ENCODE results near the gene EIF4EBP3. TPM values are rescaled to one million over a fixed set of nuclear protein-coding genes. Genes with fewer than 3 reads are reported as not detected.
A peak's percentile ranks its signal among the peaks of the same experiment; 100 is the strongest.

EIF4EBP3 gene
- total RNA-seq, 1 experiment from 2014 or later, result 7.7 TPM

GRCh38 chr5:140548791-140549190 lies 1.3 kb downstream of the EIF4EBP3 start:
- Mint-ChIP-seq H3K27ac (peak overlapping the region in 2 of 3 experiments; percentile 79 to 99; a peak in 4 of 7 replicates), H3K4me3 (peak overlapping the region; percentile 73 to 79), H3K27me3 (ENCODE audit: low read depth) (no peaks in the 10 kb centered on the region), H3K36me3 (ENCODE audit: insufficient read depth in 1 of 3, low read depth in 3 of 3) (peaks cover 18 to 67% (median 48%) of the 10 kb centered on the region in 3 experiments; a peak in 6 of 7 replicates), H3K4me1 (peaks cover 23 to 26% of the 10 kb centered on the region in 2 experiments), H3K9me3 (no peaks in the 10 kb centered on the region)
- no peak overlapping the region for H3K56ac ChIP-seq (ENCODE audit: insufficient read length, low read depth, low read length)
- WGBS (ENCODE audit: extremely low coverage, insufficient read length, low lambda C conversion rate), result no CpG with 5 or more reads among the region's 7 CpGs
- no peak overlapping the region for H3K23ac ChIP-seq (ENCODE audit: insufficient read length, low read depth, low read length)
- H3K4ac ChIP-seq (ENCODE audit: low read depth, low read length), result no peak overlapping the region
- H3K27ac ChIP-seq (ENCODE audit: insufficient read length, low read depth, low read length), result no peak overlapping the region
- TF ChIP-seq CTCF (conservative IDR thresholded peaks at IDR 0.05), result no peak
- H3K14ac ChIP-seq (ENCODE audit: insufficient read depth, low read length), result no peak overlapping the region
- no peak for DNase-seq
- 0 out of 2 replicates have a peak, but pooled peaks cover 7% of the 10 kb centered on the region for H3K4me1 ChIP-seq (ENCODE audit: insufficient read depth, low read length)
- no peak overlapping the region for H2BK20ac ChIP-seq (ENCODE audit: low read depth, low read length, poor library complexity, severe bottlenecking)
- H3K18ac ChIP-seq (ENCODE audit: insufficient read length, low read depth, low read length), result no peak overlapping the region
- no peak overlapping the region for H4K5ac ChIP-seq (ENCODE audit: insufficient read length, low read depth, low read length)
- no peak overlapping the region for H2BK12ac ChIP-seq (ENCODE audit: insufficient read length, low read depth, low read length)
- H3K4me2 ChIP-seq (ENCODE audit: insufficient read depth, insufficient read length, low read length), result no peak overlapping the region
- H2BK120ac ChIP-seq (ENCODE audit: low read depth, low read length, poor library complexity, severe bottlenecking), result no peak overlapping the region
- H3K79me1 ChIP-seq (ENCODE audit: insufficient read depth, low read depth, low read length, poor library complexity, severe bottlenecking), result no peaks in the 10 kb centered on the region
- H3K79me2 ChIP-seq (ENCODE audit: insufficient read depth, low read length), result no peaks in the 10 kb centered on the region
- H3K23me2 ChIP-seq (ENCODE audit: insufficient read length, low read depth, low read length, poor library complexity, severe bottlenecking), result peaks cover 7% of the 10 kb centered on the region
- H3T11ph ChIP-seq (ENCODE audit: low read length), result no peak overlapping the region
- no peaks in the 10 kb centered on the region for H4K20me1 ChIP-seq (ENCODE audit: control insufficient read depth, insufficient read depth, insufficient read length)
- H2AK5ac ChIP-seq (ENCODE audit: insufficient read length, low read length), result no peak overlapping the region
- H2AFZ ChIP-seq (ENCODE audit: low read length), result no peak overlapping the region
- no peak overlapping the region for H2BK5ac ChIP-seq (ENCODE audit: insufficient read length, low read length)
- no peaks in the 10 kb centered on the region for H3K27me3 ChIP-seq (ENCODE audit: insufficient read depth, low read length)
- H2BK15ac ChIP-seq (ENCODE audit: low read depth, low read length), result no peak overlapping the region
- H4K91ac ChIP-seq (ENCODE audit: insufficient read length, low read depth, low read length), result no peak overlapping the region
- no peak overlapping the region for H4K8ac ChIP-seq (replicated peaks; ENCODE audit: insufficient read length, low read depth, low read length)
- H3K9me3 ChIP-seq (ENCODE audit: control insufficient read depth, low read depth, low read length), result no peaks in the 10 kb centered on the region
- no peak overlapping the region for H3K9ac ChIP-seq (ENCODE audit: extremely low read depth, insufficient read length, low read length)
